Epidermal melanocyte (primary cell): Measurements from ENCODE around the gene AVPR2.

Experiments
- DNase-seq: peaks from one replicate; pipeline ENCODE4 v3.0.0; 2011; ENCODE audit warnings: low spot score; ENCODE audit not compliant: insufficient read length

AVPR2 gene

DNA sequence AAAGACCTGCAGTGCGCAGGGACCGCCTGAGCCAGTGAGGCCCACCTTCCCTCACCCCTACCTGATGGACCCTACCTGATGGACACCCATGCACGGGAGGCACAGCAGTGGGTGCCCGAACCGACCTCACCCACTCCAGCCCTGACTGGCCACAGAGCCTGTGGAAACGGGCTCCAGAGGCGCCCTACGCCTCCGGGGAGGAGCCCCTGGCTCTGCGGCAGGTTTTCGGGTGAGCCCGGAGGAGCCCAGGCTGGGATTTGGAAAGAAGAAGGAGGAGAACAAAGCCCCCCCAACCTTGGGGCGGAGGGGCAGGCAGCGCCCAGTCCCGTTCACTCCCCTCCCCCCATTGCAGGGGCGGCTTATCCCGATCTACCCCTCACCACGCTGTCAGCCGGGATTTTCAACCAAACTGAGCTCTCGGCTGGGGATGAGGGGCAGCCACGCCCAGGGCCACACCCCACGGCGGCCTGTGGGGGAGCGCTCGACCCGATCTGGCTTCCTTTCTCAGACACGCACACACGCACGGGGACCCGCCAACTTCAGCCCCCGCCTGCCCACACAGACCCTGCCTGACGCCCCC is 19.2 kb upstream of the AVPR2 start:
- no peak for DNase-seq

- no peak for DNase-seq
These were observed 18.2 kb upstream of the AVPR2 start, which contains the start of gene L1CAM for GRCh38 chrX:153885968-153886903. Gene L1CAM (minus strand): TSS chrX:153886173. CDS start chrX:153875836, 10,337 bp downstream.

DNA sequence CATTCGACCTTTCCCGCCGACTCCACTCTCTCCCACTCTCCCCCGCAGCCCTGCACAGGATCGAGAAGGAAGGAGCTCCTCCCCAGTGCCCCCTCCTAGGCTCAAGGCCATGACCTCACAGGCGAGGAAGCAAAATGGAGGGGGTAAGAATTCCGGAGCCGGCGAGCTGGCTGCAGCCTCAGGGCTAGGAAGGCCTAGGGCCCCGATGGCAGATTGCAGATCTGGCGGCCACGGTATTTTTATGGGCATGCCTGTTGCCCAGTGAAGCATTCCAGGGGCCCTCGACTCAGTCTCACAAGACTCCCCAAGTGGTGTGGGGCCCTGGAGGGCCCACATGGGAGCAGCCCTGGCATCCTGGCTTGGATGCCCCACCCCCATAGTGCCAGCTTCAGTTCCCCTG is 17.6 kb upstream of the AVPR2 start:
- DNase-seq: no peak

- DNase-seq: no peak
These were observed 17.1 kb upstream of the AVPR2 start for GRCh38 chrX:153887385-153887784.

GRCh38 chrX:153888344-153888743 is 16.1 kb upstream of the AVPR2 start:
- no peak for DNase-seq

DNA sequence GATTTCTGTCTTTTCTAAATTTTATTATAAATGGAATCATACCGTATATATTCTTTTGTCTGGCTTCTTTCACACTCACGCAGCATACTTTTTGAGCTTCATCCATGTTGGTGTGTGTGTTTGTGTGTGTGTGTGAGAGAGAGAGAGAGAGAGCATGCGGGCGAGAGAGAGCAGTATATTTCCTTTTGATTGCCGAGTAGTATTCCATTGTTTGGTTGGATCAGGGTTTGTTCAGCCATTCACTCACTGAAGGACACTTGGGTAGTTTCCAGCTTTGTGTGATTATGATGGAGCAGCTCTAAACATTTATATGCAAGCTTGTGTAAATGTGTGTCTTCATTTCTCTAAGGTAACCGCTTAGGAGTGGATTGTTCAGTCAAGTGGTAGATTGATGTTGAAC is 15.3 kb upstream of the AVPR2 start:
- no peak for DNase-seq

DNA sequence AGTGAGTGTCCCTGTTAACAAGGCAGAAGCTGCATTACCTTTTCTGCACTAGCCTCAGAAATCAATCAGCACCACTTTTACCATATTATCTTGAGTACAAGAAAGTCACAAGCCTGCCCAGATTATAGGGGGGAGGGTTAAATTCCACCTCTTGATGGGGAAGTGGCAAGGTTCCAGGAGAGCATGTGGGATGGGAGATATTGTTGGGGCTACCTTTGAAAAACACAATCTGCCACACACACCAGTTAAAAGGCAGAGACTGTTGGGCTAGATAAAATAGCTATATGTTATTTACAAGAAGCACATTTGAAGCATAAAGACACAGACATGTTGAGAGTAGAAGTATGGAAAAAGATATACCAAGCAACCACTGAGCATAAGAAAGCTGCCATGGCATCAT is 6.6 kb upstream of the AVPR2 start:
- no peak for DNase-seq

- peak; percentile 91 for DNase-seq
These were observed 3.4 kb upstream of the AVPR2 start for GRCh38 chrX:153900831-153901752.

- no peak for DNase-seq
These were observed 2.7 kb upstream of the AVPR2 start for GRCh38 chrX:153901753-153902140.

DNA sequence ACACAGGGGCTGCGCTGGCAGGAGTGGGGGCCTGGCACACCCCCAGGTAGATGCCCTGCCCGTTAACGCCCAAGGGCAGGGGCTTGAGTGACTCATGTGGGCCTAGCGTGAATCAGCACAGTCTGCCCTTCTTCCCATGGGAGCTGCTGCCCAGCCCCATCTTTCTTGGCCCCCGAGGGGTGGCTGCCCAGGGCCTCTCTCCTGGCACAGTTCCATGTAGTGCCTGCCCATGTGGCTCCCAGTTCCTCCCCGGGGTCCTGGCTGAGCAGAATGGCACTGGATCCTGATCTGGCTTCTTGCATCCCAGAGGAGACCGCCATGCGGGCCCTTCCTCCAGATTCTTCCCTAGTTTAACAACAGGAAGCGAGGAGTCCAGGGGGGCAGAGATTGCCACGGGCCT is 2.1 kb upstream of the AVPR2 start:
- DNase-seq: no peak

DNA sequence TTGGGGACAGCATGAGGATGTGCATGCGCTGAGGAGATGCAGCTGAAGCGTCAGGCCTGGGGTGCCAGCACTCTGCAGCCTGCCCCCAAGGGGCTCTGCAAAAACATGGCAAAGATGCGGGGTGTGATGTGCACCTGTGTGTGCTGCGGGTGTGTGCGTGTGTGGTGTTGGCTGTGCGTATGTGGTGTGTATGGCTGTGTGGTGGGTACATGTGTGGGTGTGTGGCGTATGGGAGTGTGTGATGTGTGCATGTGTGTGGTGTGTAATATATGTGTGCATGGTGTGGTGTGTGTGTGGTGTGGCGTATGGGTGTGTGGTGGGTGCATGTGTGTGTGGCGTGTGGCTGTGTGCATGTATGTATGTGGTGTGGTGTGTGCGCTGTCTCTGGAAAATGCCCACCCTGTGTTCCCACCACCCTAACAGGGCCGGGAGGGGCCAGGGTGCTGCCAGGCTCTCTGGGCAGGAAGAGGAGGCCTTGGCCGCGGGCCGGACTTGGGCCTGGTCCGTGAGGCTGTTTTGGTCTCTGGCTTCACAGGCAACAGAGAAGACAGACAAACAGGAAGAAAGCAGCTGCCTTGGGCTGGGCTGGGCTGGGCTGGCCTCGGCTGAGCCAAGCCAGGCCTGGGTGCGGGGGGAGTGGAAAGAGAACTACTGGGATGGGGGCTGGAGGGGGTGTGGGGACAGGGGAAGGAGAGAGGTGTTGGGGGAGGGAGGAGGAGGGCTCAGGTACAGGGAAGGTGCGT is 1.1 kb upstream of the AVPR2 start:
- DNase-seq: no peak

DNA sequence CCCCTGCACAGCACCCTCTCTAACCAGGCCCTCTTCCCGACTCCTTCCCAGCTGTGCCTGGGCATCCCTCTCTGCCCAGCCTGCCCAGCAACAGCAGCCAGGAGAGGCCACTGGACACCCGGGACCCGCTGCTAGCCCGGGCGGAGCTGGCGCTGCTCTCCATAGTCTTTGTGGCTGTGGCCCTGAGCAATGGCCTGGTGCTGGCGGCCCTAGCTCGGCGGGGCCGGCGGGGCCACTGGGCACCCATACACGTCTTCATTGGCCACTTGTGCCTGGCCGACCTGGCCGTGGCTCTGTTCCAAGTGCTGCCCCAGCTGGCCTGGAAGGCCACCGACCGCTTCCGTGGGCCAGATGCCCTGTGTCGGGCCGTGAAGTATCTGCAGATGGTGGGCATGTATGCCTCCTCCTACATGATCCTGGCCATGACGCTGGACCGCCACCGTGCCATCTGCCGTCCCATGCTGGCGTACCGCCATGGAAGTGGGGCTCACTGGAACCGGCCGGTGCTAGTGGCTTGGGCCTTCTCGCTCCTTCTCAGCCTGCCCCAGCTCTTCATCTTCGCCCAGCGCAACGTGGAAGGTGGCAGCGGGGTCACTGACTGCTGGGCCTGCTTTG is 1.1 kb downstream of the AVPR2 start:
- DNase-seq: no peak

DNA sequence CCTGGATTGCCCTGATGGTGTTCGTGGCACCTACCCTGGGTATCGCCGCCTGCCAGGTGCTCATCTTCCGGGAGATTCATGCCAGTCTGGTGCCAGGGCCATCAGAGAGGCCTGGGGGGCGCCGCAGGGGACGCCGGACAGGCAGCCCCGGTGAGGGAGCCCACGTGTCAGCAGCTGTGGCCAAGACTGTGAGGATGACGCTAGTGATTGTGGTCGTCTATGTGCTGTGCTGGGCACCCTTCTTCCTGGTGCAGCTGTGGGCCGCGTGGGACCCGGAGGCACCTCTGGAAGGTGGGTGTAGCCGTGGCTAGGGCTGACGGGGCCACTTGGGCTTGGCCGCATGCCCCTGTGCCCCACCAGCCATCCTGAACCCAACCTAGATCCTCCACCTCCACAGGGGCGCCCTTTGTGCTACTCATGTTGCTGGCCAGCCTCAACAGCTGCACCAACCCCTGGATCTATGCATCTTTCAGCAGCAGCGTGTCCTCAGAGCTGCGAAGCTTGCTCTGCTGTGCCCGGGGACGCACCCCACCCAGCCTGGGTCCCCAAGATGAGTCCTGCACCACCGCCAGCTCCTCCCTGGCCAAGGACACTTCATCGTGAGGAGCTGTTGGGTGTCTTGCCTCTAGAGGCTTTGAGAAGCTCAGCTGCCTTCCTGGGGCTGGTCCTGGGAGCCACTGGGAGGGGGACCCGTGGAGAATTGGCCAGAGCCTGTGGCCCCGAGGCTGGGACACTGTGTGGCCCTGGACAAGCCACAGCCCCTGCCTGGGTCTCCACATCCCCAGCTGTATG is 1.8 kb downstream of the AVPR2 start:
- DNase-seq: no peak

- DNase-seq: no peak
These were observed 3.0 kb downstream of the AVPR2 start for GRCh38 chrX:153907456-153907855.

GRCh38 chrX:153908219-153908860 is 3.9 kb downstream of the AVPR2 start:
- DNase-seq: no peak

DNA sequence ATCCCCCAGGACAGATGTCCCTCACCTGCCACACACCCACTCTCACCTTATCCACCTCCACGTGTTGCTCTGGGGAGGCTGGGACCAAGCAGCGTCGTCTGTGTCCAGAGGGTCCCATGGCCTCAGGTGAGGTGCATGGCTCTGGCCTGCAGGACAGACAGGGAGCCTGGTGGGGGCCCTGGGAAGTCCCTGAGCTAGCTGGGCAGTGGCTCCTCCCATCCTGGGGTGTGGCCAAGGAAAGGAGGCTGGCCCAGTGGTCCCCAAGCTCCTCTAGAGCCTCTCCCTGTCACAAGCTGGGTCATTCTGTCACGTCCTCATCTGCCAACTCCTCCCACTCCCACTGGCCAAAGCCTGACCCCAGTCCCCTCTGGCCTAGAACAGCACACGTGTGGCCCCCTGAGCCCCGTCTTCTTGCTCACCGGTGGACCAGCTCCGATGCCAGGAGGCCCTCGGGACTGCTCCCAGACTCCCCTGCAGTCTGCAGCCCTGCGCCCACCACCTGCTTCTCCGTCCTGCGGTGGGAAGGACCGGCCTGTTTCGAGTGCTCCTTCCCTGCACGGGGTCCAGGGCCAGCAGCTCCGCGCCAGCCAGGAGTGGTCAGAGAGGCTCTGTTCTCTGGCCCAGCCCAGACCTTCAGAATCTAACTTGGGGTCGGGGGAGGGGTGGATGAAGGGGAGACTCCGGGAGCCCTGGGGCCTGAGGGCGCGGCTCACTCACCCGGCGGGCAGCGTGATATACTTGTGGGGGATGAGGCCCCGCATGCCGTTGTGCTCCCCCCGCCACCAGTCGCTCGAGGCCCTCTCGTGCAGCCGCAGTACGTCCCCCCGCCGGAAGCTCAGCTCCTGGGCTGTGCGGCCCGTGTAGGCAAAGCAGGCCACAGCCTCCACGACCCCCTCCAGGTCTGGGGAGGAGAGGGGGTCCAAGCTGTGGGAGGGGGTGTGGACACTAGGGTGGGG is 4.8 kb downstream of the AVPR2 start:
- no peak for DNase-seq

DNA sequence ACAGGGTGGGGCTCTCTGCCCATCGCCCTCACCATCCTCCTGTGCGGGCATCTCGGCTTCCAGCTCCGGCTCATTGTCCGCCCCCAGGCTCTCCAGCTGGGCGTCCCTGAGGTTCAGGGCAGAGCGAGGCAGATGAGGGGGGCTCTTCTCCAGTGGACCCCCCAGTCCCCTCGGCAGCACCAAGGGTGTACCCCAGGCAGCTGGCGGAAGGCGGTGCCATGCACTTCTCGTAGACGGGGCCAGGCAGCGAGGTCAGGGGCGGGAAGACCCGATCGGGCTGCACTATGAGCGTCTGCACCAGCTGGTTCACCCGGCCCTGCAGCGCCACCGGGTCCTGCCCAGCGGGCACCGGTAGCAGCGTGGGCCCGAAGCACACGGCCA is 5.5 kb downstream of the AVPR2 start:
- DNase-seq: no peak

DNA sequence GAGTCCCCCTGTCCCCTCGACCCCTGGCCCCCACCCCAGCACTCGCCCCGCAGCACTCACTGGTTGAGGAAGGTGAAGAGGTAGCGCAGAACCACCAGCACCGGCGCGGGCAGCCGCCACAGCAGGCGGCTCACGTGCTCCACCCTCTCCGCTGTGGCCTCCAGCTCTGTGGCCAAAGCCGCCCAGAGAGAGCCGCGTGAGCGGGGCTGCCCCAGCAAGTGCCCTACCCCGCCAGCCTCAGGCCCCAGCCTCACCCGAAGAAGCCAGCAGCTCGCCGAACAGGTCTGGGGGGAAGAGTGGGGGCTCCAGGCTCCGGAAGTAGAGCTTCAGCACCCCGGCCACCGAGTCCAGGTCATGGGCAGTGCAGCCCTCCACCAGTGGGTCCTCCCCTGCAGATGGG is 6.0 kb downstream of the AVPR2 start:
- DNase-seq: no peak
